ENCODE measurements around the gene DDX49.
"Not testable (repeated sequence)": the region's sequence is repeated elsewhere in the genome, so short reads cannot be mapped to it uniquely, and the experiment has no call there.

Gene DDX49

DNA sequence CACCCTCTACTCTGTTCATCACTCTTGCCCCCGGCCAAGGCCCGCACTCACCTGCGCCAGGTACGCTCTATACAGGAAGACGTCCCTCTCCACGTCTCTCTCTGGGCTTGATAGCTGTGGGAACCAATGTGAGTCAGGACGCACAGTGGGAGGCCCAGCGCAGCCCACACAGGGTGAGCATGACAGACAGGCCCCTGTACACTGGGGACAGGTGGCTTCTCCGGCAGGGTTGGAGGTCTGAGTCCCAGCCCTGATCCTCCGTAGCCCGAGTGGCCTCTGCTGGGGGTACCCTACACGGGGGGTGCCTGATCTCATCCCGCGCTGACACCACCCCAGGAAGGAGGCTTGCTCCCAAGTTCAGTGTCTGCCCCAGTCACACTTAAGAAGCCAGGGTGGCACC, 6.6 kb upstream of the DDX49 start:
- DNase-seq: no peak

DNA sequence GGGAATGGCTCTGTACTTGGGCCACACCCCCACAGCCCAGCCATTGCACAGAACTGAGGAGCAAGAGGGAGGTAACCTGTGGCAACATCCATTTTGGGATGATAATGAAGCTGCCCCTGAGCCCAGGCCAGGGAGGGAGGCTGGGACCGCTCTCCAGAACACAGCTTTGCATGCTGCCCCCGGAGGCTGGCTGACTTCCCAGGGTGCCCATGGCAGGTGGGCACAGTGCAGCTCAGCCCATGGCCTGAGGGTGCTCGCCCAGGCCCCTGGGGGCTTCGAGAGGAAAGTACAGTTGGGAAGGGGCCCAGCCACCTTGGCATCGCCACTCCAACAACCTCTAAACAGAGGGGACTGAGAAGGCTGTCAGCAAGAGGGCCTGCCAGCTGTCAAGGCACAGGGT, 6.0 kb upstream of the DDX49 start:
- no peak for DNase-seq

- DNase-seq: no peak
These were observed 3.9 kb upstream of the DDX49 start for GRCh38 chr19:18915639-18916038.

GRCh38 chr19:18917593-18917992, 1.9 kb upstream of the DDX49 start:
- not testable (repeated sequence) for DNase-seq

GRCh38 chr19:18919900-18920214, 342 bp downstream of the DDX49 start:
- no peak for DNase-seq

- DNase-seq: no peak
These were observed 885 bp downstream of the DDX49 start for GRCh38 chr19:18920400-18920799.

DNA sequence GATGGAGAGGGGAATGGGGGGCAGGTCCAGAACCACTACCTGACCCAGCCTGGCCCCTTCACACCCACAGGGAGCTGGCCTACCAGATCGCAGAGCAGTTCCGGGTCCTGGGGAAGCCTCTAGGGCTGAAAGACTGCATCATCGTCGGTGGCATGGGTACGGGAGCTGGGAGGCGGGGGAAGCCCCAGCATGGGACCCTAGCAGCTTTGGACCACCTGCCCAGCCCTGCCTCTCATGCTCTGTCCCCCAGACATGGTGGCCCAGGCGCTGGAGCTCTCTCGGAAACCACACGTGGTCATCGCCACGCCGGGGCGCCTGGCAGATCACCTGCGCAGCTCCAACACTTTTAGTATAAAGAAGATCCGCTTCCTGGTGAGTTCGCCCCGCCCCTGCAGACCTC, 2.1 kb downstream of the DDX49 start:
- DNase-seq: no peak

DNA sequence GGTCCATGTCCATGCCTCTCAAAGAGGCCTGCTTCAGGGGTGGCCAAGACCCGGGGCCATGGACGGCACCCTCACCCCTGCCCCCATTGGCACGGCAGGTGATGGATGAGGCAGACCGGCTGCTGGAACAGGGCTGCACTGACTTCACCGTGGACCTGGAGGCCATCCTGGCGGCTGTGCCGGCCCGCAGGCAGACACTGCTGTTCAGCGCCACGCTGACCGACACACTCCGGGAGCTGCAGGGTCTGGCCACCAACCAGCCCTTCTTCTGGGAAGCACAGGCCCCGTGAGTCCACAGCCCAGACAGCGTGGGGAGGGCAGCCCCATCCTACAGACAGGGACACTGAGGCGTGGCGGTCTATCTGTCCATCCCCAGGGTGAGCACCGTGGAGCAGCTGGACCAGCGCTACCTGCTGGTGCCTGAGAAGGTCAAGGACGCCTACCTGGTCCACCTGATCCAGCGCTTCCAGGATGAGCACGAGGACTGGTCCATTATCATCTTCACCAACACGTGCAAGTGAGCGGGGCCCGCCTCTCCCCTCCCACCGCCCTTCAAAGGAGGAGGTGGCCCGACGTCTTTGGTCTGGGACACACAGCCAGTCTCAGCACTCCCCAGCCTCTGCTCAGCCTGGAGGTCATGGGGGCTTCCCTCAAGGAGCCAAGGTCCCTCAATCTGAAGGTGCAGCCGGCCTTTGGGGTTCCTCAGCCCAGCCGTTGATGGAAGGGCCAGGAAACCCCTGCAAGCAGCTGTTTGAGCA, 2.9 kb downstream of the DDX49 start:
- DNase-seq: no peak

- DNase-seq: no peak
These were observed 5.2 kb downstream of the DDX49 start for GRCh38 chr19:18924684-18925213.

DNA sequence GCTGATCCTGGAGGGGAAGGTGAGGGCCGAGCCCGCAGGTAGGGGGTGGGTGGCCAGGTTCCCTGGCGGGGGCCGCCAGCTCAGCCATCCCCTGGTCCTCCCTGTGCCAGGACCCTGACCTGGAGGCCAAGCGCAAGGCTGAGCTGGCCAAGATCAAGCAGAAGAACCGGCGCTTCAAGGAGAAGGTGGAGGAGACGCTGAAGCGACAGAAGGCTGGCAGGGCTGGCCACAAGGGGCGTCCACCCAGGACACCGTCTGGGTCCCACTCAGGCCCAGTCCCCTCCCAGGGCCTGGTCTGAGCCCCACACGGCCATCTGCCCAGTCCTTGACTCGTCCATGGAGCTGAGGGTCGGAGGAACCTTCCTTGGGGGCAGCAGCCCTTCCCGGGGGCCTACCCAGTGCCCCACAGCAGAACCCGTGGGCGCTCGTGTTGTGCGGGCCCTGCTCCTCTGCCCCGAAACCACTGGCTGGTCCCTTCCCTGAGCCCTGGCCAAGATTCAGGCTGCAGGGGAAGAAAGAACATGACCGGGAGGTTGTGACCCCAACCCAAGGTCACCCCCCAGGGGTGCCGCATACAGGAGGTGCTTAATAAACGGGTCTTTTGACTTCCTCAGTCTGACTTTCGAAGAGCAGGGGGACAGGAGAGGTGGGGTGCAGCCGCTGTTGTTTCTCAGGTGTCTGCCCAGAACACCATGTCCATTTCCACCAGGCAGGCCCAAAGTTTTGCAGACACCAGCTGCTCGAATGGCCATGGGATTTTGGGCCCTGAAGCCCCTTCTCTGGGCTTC, 8.7 kb downstream of the DDX49 start:
- no peak for DNase-seq

GRCh38 chr19:18929311-18929710, 9.8 kb downstream of the DDX49 start:
- DNase-seq: no peak

DNA sequence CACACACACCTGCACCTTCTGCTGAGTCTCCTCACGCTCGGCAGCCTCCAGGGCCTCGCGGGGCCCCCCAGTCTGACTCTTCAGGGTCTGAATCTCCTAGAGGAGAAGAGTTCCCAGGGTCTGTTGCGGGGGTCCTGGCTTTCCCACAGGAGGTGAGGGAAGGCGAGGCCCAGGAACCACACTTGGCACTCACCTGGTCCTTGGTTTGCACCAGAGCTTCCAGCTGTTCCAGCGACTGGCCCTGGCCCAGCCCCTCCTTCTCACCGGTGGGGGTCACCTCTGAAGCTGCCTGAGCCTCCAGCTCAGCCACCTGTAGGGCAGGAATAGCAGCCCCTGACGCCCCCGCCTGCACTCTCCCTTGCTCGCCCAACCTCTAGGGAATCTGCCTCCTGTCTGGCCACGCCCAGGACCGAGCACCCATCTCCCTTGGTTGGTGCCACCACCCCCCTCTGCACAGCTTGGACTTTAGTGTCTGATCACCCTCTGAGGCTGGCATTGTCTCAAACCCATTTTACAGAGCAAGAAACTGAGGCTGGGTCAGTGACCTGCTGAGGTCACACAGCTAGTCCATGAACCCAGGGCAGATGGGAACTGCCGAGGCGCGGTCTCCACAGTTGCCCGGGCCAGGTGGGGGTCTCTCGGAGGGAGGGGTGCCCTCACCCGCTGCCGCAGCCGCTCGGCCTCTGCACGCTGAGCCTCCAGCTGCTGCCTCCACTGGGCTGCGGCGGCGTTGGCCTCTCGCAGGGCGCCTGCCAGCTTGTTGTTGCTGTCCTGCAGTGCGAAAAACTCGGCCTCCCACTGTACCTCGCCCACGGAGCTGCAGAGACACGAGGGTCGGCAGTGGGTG, 12.0 kb downstream of the DDX49 start:
- DNase-seq: no peak

- DNase-seq: no peak
These were observed 12.8 kb downstream of the DDX49 start for GRCh38 chr19:18932216-18932841.

DNA sequence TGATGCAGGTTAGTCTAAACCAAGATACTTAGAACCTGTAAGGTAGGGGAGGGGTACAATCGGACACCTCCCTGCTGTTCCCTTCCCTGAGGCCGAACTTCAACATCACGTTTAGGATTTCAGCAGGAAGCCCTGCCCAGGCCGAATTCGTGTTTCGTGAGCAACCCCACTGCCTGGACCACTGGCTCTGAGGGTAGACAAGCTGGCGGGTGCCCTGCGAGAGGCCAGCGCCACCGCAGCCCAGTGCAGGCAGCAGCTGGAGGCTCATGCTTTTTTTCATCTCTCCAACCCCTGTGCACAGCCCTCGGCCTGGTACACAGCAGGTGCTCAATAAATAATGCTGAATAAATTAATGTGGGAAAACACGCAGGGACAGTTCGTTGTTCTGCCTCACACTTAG, 13.8 kb downstream of the DDX49 start:
- DNase-seq: no peak

- no peak for DNase-seq
These were observed 19.6 kb downstream of the DDX49 start for GRCh38 chr19:18939163-18939562.

DNA sequence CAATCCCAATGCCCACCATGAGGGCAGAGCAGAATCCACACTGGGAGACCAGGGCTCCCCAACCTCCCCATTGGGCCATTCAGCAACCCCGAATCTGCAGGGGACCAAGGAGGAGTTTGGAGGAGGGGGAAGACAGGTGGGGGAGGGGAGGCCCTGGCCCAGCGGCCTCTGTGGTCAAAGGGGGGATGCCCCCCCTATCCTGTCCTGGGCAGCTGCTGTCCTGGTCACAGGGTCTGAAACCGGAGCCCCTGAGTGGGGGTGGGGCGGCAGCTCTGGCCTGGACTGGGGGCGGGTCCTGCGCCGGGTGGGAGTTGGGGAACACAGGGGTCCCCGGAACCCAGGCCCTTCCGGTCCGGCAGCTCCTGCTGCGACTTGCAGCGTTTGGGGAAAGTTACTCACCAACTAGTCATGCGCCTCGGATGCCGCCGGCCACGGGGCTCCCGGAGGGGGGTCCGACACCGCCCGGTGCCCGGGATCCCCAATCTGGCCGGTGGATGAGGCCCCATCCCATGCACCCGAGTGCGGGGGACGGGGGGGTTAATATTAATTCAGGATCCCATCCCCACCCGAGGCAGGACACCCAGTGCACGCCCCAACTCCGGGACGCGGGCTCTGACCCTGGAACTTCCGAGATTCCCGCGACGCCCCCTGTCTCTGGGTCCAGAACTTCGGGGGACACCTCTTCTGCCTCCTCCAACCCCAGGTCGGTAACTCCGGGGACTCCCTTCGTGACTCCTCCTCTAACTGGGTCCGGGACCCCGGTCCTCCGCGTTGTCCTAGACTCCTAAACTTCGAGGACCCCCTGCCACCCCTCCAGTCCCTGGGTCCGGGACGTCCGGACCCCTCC, 20.6 kb downstream of the DDX49 start:
- DNase-seq: no peak

- DNase-seq: no peak
These were observed 21.5 kb downstream of the DDX49 start, which contains the start of gene HOMER3 for GRCh38 chr19:18940769-18941627. Gene HOMER3, minus strand, starts transcription at chr19:18941217. Its CDS starts 2,235 bp downstream, at chr19:18938982.

GRCh38 chr19:18941628-18942354, 22.3 kb downstream of the DDX49 start:
- no peak for DNase-seq

GRCh38 chr19:18942692-18943091, 23.2 kb downstream of the DDX49 start:
- no peak for DNase-seq

GRCh38 chr19:18943465-18943864, 23.9 kb downstream of the DDX49 start:
- DNase-seq: no peak
